ENCODE data around the gene SLC2A1. TPM values are rescaled to one million over a fixed set of nuclear protein-coding genes. Genes with fewer than 3 reads are reported as not detected.

The SLC2A1 gene
- total RNA-seq, 6 donors from 2014 or later: 6.3 to 24.3 (median 10.5) TPM

- no peaks in the 10 kb centered on the region for H3K36me3 ChIP-seq
- ATAC-seq (ENCODE audit: low FRiP score in 2 of 2): no peak
- H3K27me3 ChIP-seq: no peaks in the 10 kb centered on the region
- peak overlapping the region; percentile 54 to 87 (median 75) for H3K27ac ChIP-seq
- H3K4me3 ChIP-seq: no peak overlapping the region
- TF ChIP-seq CTCF (IDR thresholded peaks at IDR 0.05) (no peak), POLR2A (IDR thresholded peaks at IDR 0.05) (no peak), EP300 (IDR thresholded peaks at IDR 0.05) (no peak), POLR2AphosphoS5 (IDR thresholded peaks at IDR 0.05) (peak; percentile 64 to 77)
- WGBS, 2 donors: 86 to 90% methylated on average over 6 of the region's 6 CpGs
- H3K9me3 ChIP-seq: no peaks in the 10 kb centered on the region
- DNase-seq: peak in 1 of 2 donors; percentile 64
- H3K4me1 ChIP-seq: peaks cover 64 to 98% (median 92%) of the 10 kb centered on the region in 4 donors
Measured at GRCh38 chr1:42937141-42937696, 21.4 kb downstream of the SLC2A1 start.

- peak in 1 of 2 donors; percentile 73 for ATAC-seq (ENCODE audit: low FRiP score in 2 of 2)
- WGBS, 2 donors: 38 to 79% methylated on average over 6 to 7 of the region's 7 CpGs
Measured at GRCh38 chr1:42936309-42937078, 22.2 kb downstream of the SLC2A1 start.

GRCh38 chr1:42935971-42936308 is 22.7 kb downstream of the SLC2A1 start:
- no peak for ATAC-seq (ENCODE audit: low FRiP score in 2 of 2)
- Histone ChIP-seq H3K27me3 (no peaks in the 10 kb centered on the region), H3K36me3 (no peaks in the 10 kb centered on the region), H3K9me3 (no peaks in the 10 kb centered on the region), H3K4me1 (peaks cover 56 to 98% (median 92%) of the 10 kb centered on the region in 4 donors), H3K4me3 (no peak overlapping the region), H3K27ac (peak overlapping the region; percentile 54 to 87 (median 75))
- 95 to 100% methylated on average over 3 to 5 of the region's 5 CpGs for WGBS, 2 donors
- DNase-seq: no peak
- TF ChIP-seq EP300 (IDR thresholded peaks at IDR 0.05) (no peak), POLR2AphosphoS5 (IDR thresholded peaks at IDR 0.05) (no peak), POLR2A (IDR thresholded peaks at IDR 0.05) (no peak), CTCF (IDR thresholded peaks at IDR 0.05) (no peak)

More at GRCh38 chr1:42936309-42937078, 22.2 kb downstream of the SLC2A1 start:
- H3K36me3 ChIP-seq: no peaks in the 10 kb centered on the region
- no peaks in the 10 kb centered on the region for H3K9me3 ChIP-seq
- DNase-seq: peak in 1 of 2 donors; percentile 44
- peaks cover 62 to 98% (median 92%) of the 10 kb centered on the region in 4 donors for H3K4me1 ChIP-seq
- no peaks in the 10 kb centered on the region for H3K27me3 ChIP-seq
- TF ChIP-seq CTCF (IDR thresholded peaks at IDR 0.05) (no peak), EP300 (IDR thresholded peaks at IDR 0.05) (no peak), POLR2A (IDR thresholded peaks at IDR 0.05) (no peak), POLR2AphosphoS5 (IDR thresholded peaks at IDR 0.05) (no peak)
- H3K27ac ChIP-seq: peak overlapping the region; percentile 54 to 87 (median 75)
- H3K4me3 ChIP-seq: no peak overlapping the region

- H3K27me3 ChIP-seq: no peaks in the 10 kb centered on the region
- 72 to 89% methylated on average over 4 to 8 of the region's 8 CpGs for WGBS, 2 donors
- H3K4me3 ChIP-seq: no peak overlapping the region
- peak overlapping the region; percentile 54 to 87 (median 75) for H3K27ac ChIP-seq
- H3K4me1 ChIP-seq: peaks cover 51 to 98% (median 91%) of the 10 kb centered on the region in 4 donors
- DNase-seq (peak in 1 of 2 donors; percentile 64), ATAC-seq (ENCODE audit: low FRiP score in 2 of 2) (no peak)
- H3K36me3 ChIP-seq: peaks cover 0 to 1% (median 0%) of the 10 kb centered on the region in 4 donors
- no peaks in the 10 kb centered on the region for H3K9me3 ChIP-seq
- no peak for TF ChIP-seq POLR2AphosphoS5 (IDR thresholded peaks at IDR 0.05)
- TF ChIP-seq EP300 (IDR thresholded peaks at IDR 0.05): no peak
- TF ChIP-seq CTCF (IDR thresholded peaks at IDR 0.05): no peak
- no peak for TF ChIP-seq POLR2A (IDR thresholded peaks at IDR 0.05)
Measured at GRCh38 chr1:42935313-42935895, 23.3 kb downstream of the SLC2A1 start.
